ENCODE measurements around the gene SLC31A2.

SLC31A2 gene

DNA sequence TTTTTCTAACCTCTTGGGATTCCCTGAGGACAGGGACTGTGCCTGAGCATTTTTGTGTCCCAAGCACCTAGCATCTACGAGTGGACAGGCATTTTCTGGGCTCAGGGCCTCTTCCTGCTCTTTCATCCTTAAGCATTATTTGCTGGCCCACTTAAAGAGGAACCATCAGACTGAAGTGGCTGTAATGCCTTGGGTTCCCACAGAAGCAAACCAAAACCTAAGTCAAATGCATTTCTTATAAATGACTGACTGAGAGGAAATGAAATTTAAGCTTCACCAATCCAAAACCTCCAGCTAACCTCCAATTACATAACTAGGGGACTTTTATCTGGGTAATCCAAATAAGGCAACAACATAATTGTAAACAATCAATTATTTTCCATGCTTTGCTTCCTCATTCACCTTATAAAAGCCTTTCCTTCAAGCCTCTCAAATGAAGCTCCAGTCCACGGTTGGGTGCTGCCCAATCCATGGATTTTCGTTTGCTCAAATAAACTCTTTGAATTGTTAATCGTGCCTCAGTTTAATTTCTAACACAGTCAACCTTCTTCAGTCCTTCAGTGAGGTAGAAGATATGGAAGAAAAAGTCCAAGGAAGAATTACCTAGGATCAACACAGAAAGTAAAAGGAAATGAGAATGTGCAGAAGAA lies 25.3 kb upstream of the SLC31A2 start:
- Histone ChIP-seq H3K4me3 (IDR thresholded peaks at IDR 0.05; ENCODE audit: insufficient read depth, low read depth, low read length) (no peak overlapping the region), H4K20me1 (ENCODE audit: insufficient read depth) (no peaks in the 10 kb centered on the region), H2AFZ (ENCODE audit: low read depth) (no peak overlapping the region), H3K9ac (no peak overlapping the region), H3K36me3 (ENCODE audit: insufficient read depth) (no peaks in the 10 kb centered on the region), H3K4me2 (no peak overlapping the region), H3K27me3 (ENCODE audit: insufficient read depth, low read depth) (no peaks in the 10 kb centered on the region), H3K79me2 (ENCODE audit: insufficient read depth, low read depth) (no peaks in the 10 kb centered on the region), H3K27ac (no peak overlapping the region), H3K4me1 (ENCODE audit: low read depth, poor library complexity, severe bottlenecking) (no peaks in the 10 kb centered on the region)
- TF ChIP-seq, protein P1, sequence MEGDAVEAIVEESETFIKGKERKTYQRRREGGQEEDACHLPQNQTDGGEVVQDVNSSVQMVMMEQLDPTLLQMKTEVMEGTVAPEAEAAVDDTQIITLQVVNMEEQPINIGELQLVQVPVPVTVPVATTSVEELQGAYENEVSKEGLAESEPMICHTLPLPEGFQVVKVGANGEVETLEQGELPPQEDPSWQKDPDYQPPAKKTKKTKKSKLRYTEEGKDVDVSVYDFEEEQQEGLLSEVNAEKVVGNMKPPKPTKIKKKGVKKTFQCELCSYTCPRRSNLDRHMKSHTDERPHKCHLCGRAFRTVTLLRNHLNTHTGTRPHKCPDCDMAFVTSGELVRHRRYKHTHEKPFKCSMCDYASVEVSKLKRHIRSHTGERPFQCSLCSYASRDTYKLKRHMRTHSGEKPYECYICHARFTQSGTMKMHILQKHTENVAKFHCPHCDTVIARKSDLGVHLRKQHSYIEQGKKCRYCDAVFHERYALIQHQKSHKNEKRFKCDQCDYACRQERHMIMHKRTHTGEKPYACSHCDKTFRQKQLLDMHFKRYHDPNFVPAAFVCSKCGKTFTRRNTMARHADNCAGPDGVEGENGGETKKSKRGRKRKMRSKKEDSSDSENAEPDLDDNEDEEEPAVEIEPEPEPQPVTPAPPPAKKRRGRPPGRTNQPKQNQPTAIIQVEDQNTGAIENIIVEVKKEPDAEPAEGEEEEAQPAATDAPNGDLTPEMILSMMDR (conservative IDR thresholded peaks at IDR 0.05; ENCODE audit: low read depth, low read length), result no peak

DNA sequence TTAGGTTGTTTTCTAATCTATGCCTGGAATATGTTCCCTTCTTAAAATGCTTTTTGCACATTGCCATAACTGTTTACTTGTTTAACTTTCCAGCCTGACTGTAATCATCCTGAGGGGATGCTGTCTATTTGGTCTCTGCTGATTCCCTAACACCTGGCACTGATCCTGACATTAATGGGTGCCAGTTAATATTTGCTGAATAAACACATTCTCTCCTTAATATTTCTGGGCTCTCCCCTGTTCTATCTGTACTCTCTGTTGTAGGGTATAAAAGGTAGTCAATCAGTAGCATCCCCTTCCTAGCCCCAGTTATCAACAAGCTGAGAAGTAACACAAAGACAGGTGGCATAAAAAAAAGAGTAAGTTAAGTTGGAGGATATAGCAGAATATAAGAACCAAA lies 21.3 kb upstream of the SLC31A2 start:
- no peak overlapping the region for H3K27ac ChIP-seq
- H3K79me2 ChIP-seq (ENCODE audit: insufficient read depth, low read depth), result no peaks in the 10 kb centered on the region
- H3K4me2 ChIP-seq, result no peak overlapping the region
- peaks cover 3% of the 10 kb centered on the region for H3K4me1 ChIP-seq (ENCODE audit: low read depth, poor library complexity, severe bottlenecking)
- H4K20me1 ChIP-seq (ENCODE audit: insufficient read depth), result no peaks in the 10 kb centered on the region
- TF ChIP-seq, protein P1 (conservative IDR thresholded peaks at IDR 0.05; ENCODE audit: low read depth, low read length), result no peak
- no peak overlapping the region for H3K9ac ChIP-seq
- no peaks in the 10 kb centered on the region for H3K36me3 ChIP-seq (ENCODE audit: insufficient read depth)
- no peak overlapping the region for H3K4me3 ChIP-seq (IDR thresholded peaks at IDR 0.05; ENCODE audit: insufficient read depth, low read depth, low read length)
- no peaks in the 10 kb centered on the region for H3K27me3 ChIP-seq (ENCODE audit: insufficient read depth, low read depth)
- no peak overlapping the region for H2AFZ ChIP-seq (ENCODE audit: low read depth)

DNA sequence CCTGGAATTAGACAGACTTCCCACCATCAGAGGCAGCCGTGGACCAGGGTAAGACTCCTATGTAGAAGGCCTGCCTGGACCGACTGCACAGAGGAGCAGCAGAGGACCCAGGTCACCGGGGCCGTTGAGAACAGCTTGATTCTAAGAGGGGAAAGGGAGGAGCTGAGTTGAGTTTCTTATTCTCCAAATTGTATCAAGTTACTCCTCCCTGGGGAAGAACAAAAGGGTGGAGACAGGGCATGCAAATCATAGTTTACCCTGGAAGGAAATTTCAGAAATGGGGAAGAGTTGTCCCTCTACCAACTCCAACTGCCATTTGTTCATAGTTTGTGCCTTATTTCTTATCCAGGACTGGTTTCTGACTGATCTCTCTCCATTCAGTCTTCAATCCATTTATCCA lies 20.9 kb upstream of the SLC31A2 start:
- no peaks in the 10 kb centered on the region for H3K36me3 ChIP-seq (ENCODE audit: insufficient read depth)
- no peaks in the 10 kb centered on the region for H3K79me2 ChIP-seq (ENCODE audit: insufficient read depth, low read depth)
- no peak overlapping the region for H2AFZ ChIP-seq (ENCODE audit: low read depth)
- no peaks in the 10 kb centered on the region for H4K20me1 ChIP-seq (ENCODE audit: insufficient read depth)
- H3K27ac ChIP-seq, result no peak overlapping the region
- H3K9ac ChIP-seq, result no peak overlapping the region
- no peak overlapping the region for H3K4me3 ChIP-seq (IDR thresholded peaks at IDR 0.05; ENCODE audit: insufficient read depth, low read depth, low read length)
- TF ChIP-seq, protein P1 (conservative IDR thresholded peaks at IDR 0.05; ENCODE audit: low read depth, low read length), result no peak
- no peak overlapping the region for H3K4me2 ChIP-seq
- H3K4me1 ChIP-seq (ENCODE audit: low read depth, poor library complexity, severe bottlenecking), result peaks cover 3% of the 10 kb centered on the region
- H3K27me3 ChIP-seq (ENCODE audit: insufficient read depth, low read depth), result no peaks in the 10 kb centered on the region

DNA sequence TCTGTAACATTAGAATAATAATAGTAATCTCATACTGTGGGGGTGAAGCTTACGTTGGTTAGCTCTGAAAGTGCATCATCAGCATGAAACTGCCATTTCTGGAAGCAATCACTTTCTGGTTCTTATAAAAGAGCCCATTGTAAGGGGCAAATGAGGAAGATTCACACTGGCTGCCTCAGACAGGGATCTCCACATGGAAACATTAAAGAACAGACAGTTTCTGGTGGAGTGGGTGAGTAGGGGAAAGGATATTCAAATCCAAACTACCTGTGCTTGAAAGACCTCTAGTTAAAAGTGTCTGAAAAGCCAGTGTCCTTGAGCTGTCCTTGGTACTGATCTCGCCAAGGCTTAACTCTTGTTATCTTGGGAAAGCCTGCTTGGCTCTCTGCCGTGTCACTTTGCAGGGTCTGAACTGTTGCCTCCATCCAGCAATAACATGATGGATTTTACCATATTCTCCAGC lies 19.1 kb upstream of the SLC31A2 start:
- TF ChIP-seq, protein P1 (conservative IDR thresholded peaks at IDR 0.05; ENCODE audit: low read depth, low read length), result no peak
- Histone ChIP-seq H3K4me3 (IDR thresholded peaks at IDR 0.05; ENCODE audit: insufficient read depth, low read depth, low read length) (no peak overlapping the region), H3K79me2 (ENCODE audit: insufficient read depth, low read depth) (no peaks in the 10 kb centered on the region), H3K4me2 (no peak overlapping the region; the same call in 1 of the 2 replicates), H3K9ac (no peak overlapping the region), H3K27me3 (ENCODE audit: insufficient read depth, low read depth) (no peaks in the 10 kb centered on the region), H4K20me1 (ENCODE audit: insufficient read depth) (no peaks in the 10 kb centered on the region), H3K27ac (no peak overlapping the region), H3K36me3 (ENCODE audit: insufficient read depth) (no peaks in the 10 kb centered on the region), H2AFZ (ENCODE audit: low read depth) (no peak overlapping the region), H3K4me1 (ENCODE audit: low read depth, poor library complexity, severe bottlenecking) (peaks cover 3% of the 10 kb centered on the region)
